Activated CD4-positive, alpha-beta memory T cell treated with anti-CD3 and anti-CD28 coated beads for 36 hours (primary cell): ENCODE data around the gene NOL9. TPM values are rescaled to one million over a fixed set of nuclear protein-coding genes. Genes with fewer than 3 reads are reported as not detected.
A peak's percentile ranks its signal among the peaks of the same experiment; 100 is the strongest.

Source experiments
- CTCF ChIA-PET: fragments of 350-600 bp; sonication (Branson Sonifier 250); formaldehyde crosslinking; loops from one replicate; lab custom pipeline; 2021; ENCODE audit warnings: antibody characterized with exemption, inconsistent platforms; lab: Charles Lee
- POLR2A ChIA-PET: fragments of 350-600 bp; sonication (Branson Sonifier 250); formaldehyde crosslinking; loops from one replicate; lab custom pipeline; 2021; ENCODE audit warnings: antibody characterized with exemption; lab: Charles Lee
- DNase-seq: peaks from one replicate; pipeline ENCODE4 v3.0.0-alpha.2; 2020
- H3K27ac Mint-ChIP-seq: one replicate; pipeline ENCODE4 v1.8.0; 2021; ENCODE audit warnings: mixed read lengths
- H3K27me3 Mint-ChIP-seq: one replicate; pipeline ENCODE4 v1.8.0; 2021; ENCODE audit warnings: mixed read lengths
- H3K36me3 Mint-ChIP-seq: one replicate; pipeline ENCODE4 v1.8.0; 2021; ENCODE audit warnings: mixed read lengths
- H3K4me1 Mint-ChIP-seq: one replicate; pipeline ENCODE4 v1.8.0; 2021; ENCODE audit warnings: low read depth, mixed read lengths
- H3K4me3 Mint-ChIP-seq: one replicate; pipeline ENCODE4 v1.8.0; 2021; ENCODE audit warnings: mild to moderate bottlenecking, mixed read lengths
- H3K9me3 Mint-ChIP-seq: one replicate; pipeline ENCODE4 v1.8.0; 2021; ENCODE audit warnings: mixed read lengths
- intact Hi-C: fragments of 100-400 bp; cut with micrococcal nuclease; formaldehyde crosslinking; loops from one replicate; pipeline ENCODE4 v1.15.1; 2023
- total RNA-seq, 2 experiments: library from RNA; stranded (reverse); gene quantifications; one replicate each; pipeline ENCODE4 v1.2.3, GENCODE V29; 2021

The NOL9 gene
- total RNA-seq, 2 experiments from 2014 or later = 29.8 to 32.5 TPM

DNA sequence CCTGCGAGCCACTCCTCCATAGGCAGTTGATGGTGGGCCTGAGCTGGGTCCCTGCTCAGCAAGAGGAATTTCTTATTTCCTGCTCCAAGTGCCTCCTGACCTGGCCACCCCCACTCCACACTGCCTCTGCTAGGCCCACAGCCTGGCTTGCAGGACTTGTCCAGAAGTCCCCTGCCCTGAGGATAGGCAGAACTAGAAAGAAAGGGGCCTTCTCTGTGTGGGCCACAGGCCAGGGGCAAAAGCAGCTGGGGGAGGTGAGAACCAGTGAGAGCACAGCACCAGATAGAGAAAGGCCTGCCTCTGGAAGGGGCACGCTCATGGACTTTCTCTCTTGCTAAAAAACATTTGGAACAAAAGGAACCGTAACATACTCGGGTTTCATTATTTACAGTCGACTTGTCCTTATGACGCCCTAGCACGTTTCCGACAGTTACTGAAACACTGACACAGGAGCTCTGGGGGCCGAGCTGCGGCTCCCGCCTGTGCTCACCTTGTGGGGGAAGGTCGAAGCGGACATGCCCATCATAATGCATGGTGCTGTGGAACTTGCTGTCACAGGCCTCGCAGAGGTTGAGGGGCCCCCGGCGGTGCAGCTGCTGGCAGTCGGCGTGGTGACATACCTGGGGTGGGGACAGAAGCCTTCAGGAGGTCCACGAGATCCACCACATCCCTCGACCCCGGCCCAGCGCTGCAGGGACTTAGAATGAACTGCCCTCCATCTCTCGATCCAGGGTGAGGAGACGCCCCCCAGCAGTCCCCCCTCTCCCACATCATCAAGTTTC, 77.1 kb downstream of the NOL9 start:
- Mint-ChIP-seq H3K36me3 (no peaks in the 10 kb centered on the region), H3K9me3 (no peaks in the 10 kb centered on the region), H3K27me3 (no peaks in the 10 kb centered on the region), H3K4me1 (peaks cover 6% of the 10 kb centered on the region), H3K4me3 (no peak overlapping the region), H3K27ac (no peak overlapping the region)
- intact Hi-C loops = no loop called here
- POLR2A ChIA-PET = interaction anchor here (1.1 kb wide), 1 partner anchor 29 kb away, joined by 3 read pairs; no protein-coding TSS in a partner anchor
- CTCF ChIA-PET = interaction anchor here (0.8 to 2.7 kb wide), 10 partner anchors 9 to 231 kb away, joined by 3 to 18 read pairs (median 6); partner anchors contain the start of genes HES2 and TNFRSF25
- no peak for DNase-seq

DNA sequence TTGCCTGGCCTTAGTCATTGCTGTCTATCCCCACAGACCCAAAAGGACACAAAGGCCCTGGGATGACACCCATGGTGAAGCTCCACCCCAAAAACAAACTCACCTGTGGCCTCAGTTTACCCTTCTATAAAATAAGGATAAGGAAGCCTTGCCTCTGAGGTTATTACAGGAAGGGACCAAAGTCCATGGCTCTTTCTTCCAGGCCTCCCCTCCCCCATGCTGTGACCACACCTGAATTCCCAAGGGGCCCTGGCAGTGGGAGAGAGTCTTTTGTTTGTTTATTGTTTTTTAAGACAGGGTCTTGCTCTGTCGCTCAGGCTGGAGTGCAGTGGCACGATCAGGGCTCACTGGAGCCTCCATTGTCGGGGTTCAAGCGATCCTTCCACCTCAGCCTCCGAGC, 77.8 kb downstream of the NOL9 start:
- DNase-seq = no peak
- Mint-ChIP-seq H3K36me3 (no peaks in the 10 kb centered on the region), H3K27me3 (no peaks in the 10 kb centered on the region), H3K27ac (no peak overlapping the region), H3K9me3 (no peaks in the 10 kb centered on the region), H3K4me1 (peaks cover 6% of the 10 kb centered on the region), H3K4me3 (no peak overlapping the region)
- CTCF ChIA-PET = interaction anchor here (0.9 to 2.7 kb wide), 11 partner anchors 9 to 234 kb away, joined by 3 to 18 read pairs (median 3); partner anchors contain the start of genes PLEKHG5 and TNFRSF25
- intact Hi-C loops = no loop called here
- POLR2A ChIA-PET = interaction anchor here (1.1 kb wide), 1 partner anchor 28 kb away, joined by 3 read pairs; no protein-coding TSS in a partner anchor

DNA sequence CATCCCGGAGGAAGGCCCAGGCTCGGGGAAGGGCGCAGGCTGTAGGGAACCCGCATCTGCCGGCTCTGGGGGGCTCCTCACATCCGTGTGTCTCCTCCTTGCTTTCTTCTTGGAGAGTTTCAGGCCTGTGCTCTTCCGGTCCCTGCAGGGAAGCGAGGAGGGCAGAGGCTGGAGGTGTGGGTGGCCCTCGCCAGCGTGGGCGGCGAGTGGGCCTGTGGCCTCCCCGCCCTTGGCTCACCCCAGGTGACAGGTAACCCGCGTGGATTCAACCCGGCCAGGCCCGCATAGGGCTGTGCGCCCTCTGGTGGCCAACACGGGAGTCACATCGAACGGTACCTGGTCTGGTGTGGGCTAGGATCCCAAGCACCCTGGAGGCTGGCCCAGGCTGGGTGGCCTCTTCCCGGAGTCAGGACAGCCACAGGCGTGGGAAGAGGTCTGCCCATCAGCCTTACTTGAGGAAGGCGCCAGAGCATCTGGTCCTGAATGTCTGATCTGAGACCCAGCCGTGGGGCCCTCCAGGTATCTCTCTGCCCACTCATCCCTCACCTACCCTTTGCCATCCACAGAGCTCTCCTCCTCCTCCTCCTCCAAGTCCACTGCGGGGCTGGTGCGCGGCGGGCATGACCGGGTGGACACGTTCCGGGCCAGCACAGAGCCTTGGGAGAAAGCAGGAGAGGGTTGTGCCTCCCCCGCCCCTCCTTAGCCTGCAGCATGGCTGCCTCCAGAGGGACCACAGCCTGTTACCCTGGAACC, 78.8 kb downstream of the NOL9 start:
- no peaks in the 10 kb centered on the region for H3K36me3 Mint-ChIP-seq
- no peak overlapping the region for H3K4me3 Mint-ChIP-seq
- peak; percentile 82 for DNase-seq
- H3K27me3 Mint-ChIP-seq = no peaks in the 10 kb centered on the region
- intact Hi-C loops = no loop called here
- CTCF ChIA-PET = interaction anchor here (0.6 to 2.7 kb wide), 10 partner anchors 9 to 233 kb away, joined by 3 to 15 read pairs (median 4); partner anchors contain the start of gene PLEKHG5
- H3K27ac Mint-ChIP-seq = no peak overlapping the region
- H3K9me3 Mint-ChIP-seq = no peaks in the 10 kb centered on the region
- peaks cover 6% of the 10 kb centered on the region for H3K4me1 Mint-ChIP-seq
- POLR2A ChIA-PET = no interaction called here

DNA sequence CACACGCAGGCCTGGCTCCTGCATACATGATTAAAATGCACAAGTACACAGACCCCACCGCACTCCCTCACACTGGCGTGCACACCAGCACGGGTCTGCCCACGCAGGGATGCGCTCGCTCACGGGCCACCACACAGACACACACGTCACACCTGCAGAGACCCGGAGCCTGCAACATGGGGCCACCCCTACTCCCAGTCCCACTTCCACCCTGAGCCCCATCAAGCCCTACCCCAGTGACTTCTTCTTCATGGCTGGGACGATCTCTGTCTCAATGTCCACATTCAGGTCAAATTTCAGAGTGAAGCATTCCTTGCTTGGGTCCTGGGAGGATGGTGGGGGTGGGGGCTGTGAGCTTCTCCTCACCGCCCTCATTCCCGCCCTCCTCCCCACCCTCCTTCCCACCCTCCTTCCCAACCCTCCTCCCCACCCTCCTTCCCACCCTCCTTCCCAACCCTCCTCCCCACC, 79.5 kb downstream of the NOL9 start:
- Mint-ChIP-seq H3K27me3 (no peaks in the 10 kb centered on the region), H3K4me1 (peaks cover 6% of the 10 kb centered on the region), H3K36me3 (no peaks in the 10 kb centered on the region), H3K27ac (no peak overlapping the region), H3K4me3 (no peak overlapping the region), H3K9me3 (no peaks in the 10 kb centered on the region)
- ChIA-PET CTCF (interaction anchor here (1.3 kb wide), 1 partner anchor 111 kb away, joined by 4 read pairs; no protein-coding TSS in a partner anchor), POLR2A (no interaction called here)
- intact Hi-C loops = no loop called here
- DNase-seq = no peak

DNA sequence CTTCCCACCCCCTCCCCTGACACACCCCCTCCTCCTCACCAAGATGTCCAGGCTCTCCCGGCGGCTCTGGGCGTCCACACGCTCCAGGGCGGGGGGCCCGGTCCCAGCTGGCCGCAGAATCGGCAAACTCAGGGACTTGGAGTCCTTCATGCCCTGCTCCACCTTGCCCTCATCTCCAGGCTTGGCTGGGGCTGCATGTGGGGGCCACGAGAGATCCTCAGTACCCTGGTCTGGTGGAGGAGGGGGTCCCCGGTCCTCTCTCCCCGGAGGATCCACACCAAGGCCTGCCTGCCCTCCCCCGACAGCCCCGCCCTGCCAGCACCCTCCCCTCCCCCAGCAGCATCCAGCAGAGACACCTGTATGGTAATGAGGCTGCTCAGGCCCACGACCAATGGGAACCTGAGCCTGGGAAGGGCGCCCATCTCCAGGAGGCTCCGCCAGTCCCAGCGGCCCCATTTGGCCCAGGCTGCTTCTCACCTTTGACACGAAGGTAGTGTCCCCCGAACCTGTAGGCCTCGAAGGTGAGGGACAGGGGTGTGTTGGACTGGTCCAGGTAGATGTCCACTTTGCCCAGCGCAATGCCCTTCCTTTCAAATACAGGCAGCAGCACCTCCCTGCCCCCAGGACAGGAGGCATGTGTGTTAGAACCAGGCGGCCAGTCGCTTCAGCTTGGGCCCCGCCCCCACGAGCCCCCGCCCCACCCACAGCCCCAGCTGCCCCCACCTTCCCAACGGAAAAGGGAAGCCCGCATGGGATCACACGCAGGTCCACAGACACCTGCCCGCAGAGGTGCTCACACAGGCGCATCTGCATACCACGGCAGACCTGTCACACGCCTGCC, 80.1 kb downstream of the NOL9 start:
- ChIA-PET POLR2A (no interaction called here), CTCF (interaction anchor here (2.4 to 2.7 kb wide), 2 partner anchors 29 to 51 kb away, joined by 9 to 12 read pairs; no protein-coding TSS in a partner anchor)
- no peak for DNase-seq
- Mint-ChIP-seq H3K36me3 (no peaks in the 10 kb centered on the region), H3K27me3 (no peaks in the 10 kb centered on the region), H3K9me3 (no peaks in the 10 kb centered on the region), H3K27ac (no peak overlapping the region), H3K4me1 (peaks cover 6% of the 10 kb centered on the region), H3K4me3 (no peak overlapping the region)
- intact Hi-C loops = no loop called here

DNA sequence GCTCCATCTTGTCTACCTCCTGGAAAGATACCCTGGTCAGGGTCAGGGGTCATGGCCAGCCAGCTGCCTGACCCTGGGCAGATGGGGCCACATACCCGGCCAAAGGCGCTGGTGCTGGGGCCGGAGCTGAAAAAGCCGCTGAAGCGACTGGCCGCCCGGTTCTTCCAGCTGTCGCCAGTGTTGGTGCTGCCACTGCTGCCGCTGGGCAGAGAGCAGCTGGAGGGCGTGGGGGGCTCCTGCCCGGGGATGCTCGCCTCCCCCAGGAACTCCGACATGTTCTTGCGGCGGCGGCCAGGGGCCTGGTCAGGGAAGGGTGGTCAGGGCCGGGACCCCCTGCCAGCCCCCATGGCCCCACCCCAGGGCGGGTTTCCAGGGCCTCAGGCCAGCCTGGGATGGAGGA, 81.2 kb downstream of the NOL9 start:
- no peak for DNase-seq
- no peaks in the 10 kb centered on the region for H3K36me3 Mint-ChIP-seq
- ChIA-PET CTCF (interaction anchor here (0.8 to 2.7 kb wide), 12 partner anchors 9 to 226 kb away, joined by 3 to 12 read pairs (median 5); partner anchors contain the start of genes NOL9 and TAS1R1), POLR2A (no interaction called here)
- intact Hi-C loops = no loop called here
- H3K4me1 Mint-ChIP-seq = peaks cover 6% of the 10 kb centered on the region
- no peaks in the 10 kb centered on the region for H3K9me3 Mint-ChIP-seq
- no peak overlapping the region for H3K4me3 Mint-ChIP-seq
- H3K27ac Mint-ChIP-seq = no peak overlapping the region
- no peaks in the 10 kb centered on the region for H3K27me3 Mint-ChIP-seq

DNA sequence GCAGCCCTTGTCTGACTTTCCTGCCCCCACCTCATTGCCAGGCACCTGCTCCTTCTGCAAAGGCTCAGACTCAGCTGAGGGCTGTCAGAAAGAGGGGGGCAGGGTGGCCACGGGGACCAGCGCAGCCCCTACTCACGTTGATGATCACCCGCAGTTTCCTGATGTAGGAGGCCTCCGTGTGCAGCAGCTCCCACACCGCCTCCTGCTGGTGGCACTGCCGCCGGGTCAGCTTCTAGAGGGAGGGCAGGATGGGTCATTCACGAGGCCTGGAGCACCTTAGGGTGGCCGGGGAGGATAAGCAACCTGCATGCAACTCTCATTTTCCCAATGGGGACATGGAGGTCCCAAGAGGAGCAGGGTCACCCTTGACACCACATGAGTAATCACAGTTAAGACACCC, 81.9 kb downstream of the NOL9 start:
- intact Hi-C loops = no loop called here
- CTCF ChIA-PET = interaction anchor here (0.6 to 2.7 kb wide), 16 partner anchors 10 to 226 kb away, joined by 3 to 12 read pairs (median 5); partner anchors contain the start of genes NOL9 and TAS1R1
- DNase-seq = peak; percentile 37
- Mint-ChIP-seq H3K4me3 (no peak overlapping the region), H3K36me3 (no peaks in the 10 kb centered on the region), H3K27ac (no peak overlapping the region), H3K9me3 (no peaks in the 10 kb centered on the region), H3K27me3 (no peaks in the 10 kb centered on the region), H3K4me1 (peaks cover 6% of the 10 kb centered on the region)
- POLR2A ChIA-PET = no interaction called here

DNA sequence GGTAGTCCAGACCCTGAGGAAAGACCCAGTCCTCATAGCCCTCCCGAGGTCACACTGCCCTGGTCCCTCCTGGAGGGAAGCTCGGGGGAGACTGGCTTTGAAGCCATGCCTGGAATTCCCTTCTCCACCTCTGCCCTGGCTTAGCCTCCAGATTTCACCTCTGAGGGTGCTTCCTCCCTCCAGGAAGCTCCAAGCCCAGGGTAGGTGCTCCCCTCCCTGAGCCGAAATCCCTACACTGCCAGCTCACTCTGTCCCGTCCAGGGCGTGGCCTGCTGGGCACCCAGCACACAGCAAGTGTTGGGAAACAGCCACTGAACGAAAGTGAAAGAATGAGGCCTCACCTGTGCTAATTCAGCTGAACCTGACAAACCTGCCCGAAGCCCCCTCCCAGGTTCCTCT, 82.3 kb downstream of the NOL9 start:
- ChIA-PET CTCF (interaction anchor here (1.1 to 2.7 kb wide), 11 partner anchors 9 to 225 kb away, joined by 3 to 12 read pairs (median 6); no protein-coding TSS in a partner anchor), POLR2A (no interaction called here)
- no peak overlapping the region for H3K27ac Mint-ChIP-seq
- intact Hi-C loops = no loop called here
- DNase-seq = no peak
- peaks cover 7% of the 10 kb centered on the region for H3K4me1 Mint-ChIP-seq
- H3K4me3 Mint-ChIP-seq = no peak overlapping the region
- H3K36me3 Mint-ChIP-seq = no peaks in the 10 kb centered on the region
- H3K9me3 Mint-ChIP-seq = no peaks in the 10 kb centered on the region
- no peaks in the 10 kb centered on the region for H3K27me3 Mint-ChIP-seq

Other genes with a start within 250 kb of the NOL9 start
- 10 to 100 TPM; 93.8 to 94.6 TPM for gene ACOT7, start 160.7 kb downstream of the NOL9 start, total RNA-seq
- under 1 TPM in 1 of 2 experiments, not detected in 1; 0.07 TPM for gene HES2, start 134.6 kb downstream of the NOL9 start, total RNA-seq
- gene ESPN, start 129.7 kb downstream of the NOL9 start, total RNA-seq = 1 to 10 TPM in 1 of 2 experiments, under 1 TPM in 1; 0.83 to 1.5 TPM
- 10 to 100 TPM; 90.0 to 97.4 TPM for gene TNFRSF25, start 88.3 kb downstream of the NOL9 start, total RNA-seq
- 1 to 10 TPM; 2.1 to 2.2 TPM for gene PLEKHG5, start 62.8 kb downstream of the NOL9 start, total RNA-seq
- not detected for gene TAS1R1, start 794 bp upstream of the NOL9 start, total RNA-seq
- gene ZBTB48, start 25.5 kb upstream of the NOL9 start, total RNA-seq = 10 to 100 TPM; 24.6 to 28.1 TPM
- gene KLHL21, start 48.4 kb upstream of the NOL9 start, total RNA-seq = 10 to 100 TPM; 18.1 to 19.4 TPM
- 10 to 100 TPM; 16.8 to 16.9 TPM for gene PHF13, start 59.2 kb upstream of the NOL9 start, total RNA-seq
- 10 to 100 TPM; 22.8 TPM for gene THAP3, start 70.4 kb upstream of the NOL9 start, total RNA-seq
- 10 to 100 TPM; 35.5 to 38.3 TPM for gene DNAJC11, start 147.3 kb upstream of the NOL9 start, total RNA-seq
- 10 to 100 TPM; 64.7 to 68.9 TPM for gene CAMTA1, start 230.9 kb upstream of the NOL9 start, total RNA-seq